Keratinocyte (primary cell): Measurements from ENCODE around the gene NELL1. TPM values are rescaled to one million over a fixed set of nuclear protein-coding genes. Genes with fewer than 3 reads are reported as not detected.

Experiments
- DNase-seq: peaks from one replicate; pipeline ENCODE4 v3.0.0-alpha.2; 2011; ENCODE audit warnings: low read depth, missing footprints, low spot score
- FAIRE-seq: peaks from 2 replicates; lab custom pipeline; 2011; peaks lifted over from hg19 to GRCh38; lab: Jason Lieb, UNC
- H2AFZ ChIP-seq: 2 replicates; pipeline ENCODE4 v1.6.0; 2012; ENCODE audit warnings: low read length, control low read depth, inconsistent platforms; ENCODE audit not compliant: control insufficient read depth
- H3K27ac ChIP-seq: 2 replicates; pipeline ENCODE4 v1.5.1; 2011; ENCODE audit warnings: low read length; ENCODE audit not compliant: control insufficient read depth, insufficient read depth
- H3K27me3 ChIP-seq: 3 replicates; pipeline ENCODE4 v1.6.0; 2011; ENCODE audit warnings: low read length; ENCODE audit not compliant: control insufficient read depth, insufficient read depth; ENCODE audit errors: extremely low read depth
- H3K36me3 ChIP-seq, 2 experiments: 2 replicates in 1 of 2; 3 replicates in 1 of 2; pipeline ENCODE4 v1.5.1; 2011; ENCODE audit warnings: low read length in 2 of 2, mild to moderate bottlenecking in 1 of 2; ENCODE audit not compliant: control insufficient read depth in 2 of 2, insufficient read depth in 2 of 2; ENCODE audit errors: extremely low read depth in 1 of 2
- H3K4me1 ChIP-seq: 3 replicates; pipeline ENCODE4 v1.5.1; 2011; ENCODE audit warnings: low read length; ENCODE audit not compliant: control insufficient read depth, insufficient read depth; ENCODE audit errors: extremely low read depth
- H3K4me2 ChIP-seq: 3 replicates; pipeline ENCODE4 v1.6.0; 2011; ENCODE audit warnings: low read depth, low read length; ENCODE audit not compliant: control insufficient read depth, insufficient read depth; ENCODE audit errors: extremely low read depth
- H3K4me3 ChIP-seq, 3 experiments: fragments of 200-600 bp in 1 of 3; sonication (generic) in 1 of 3; 2 replicates in 2 of 3; 3 replicates in 1 of 3; pipeline ENCODE4 v1.5.1; 2011 to 2016; ENCODE audit warnings: low read length in 3 of 3, mild to moderate bottlenecking in 3 of 3, control low read depth in 2 of 3, inconsistent platforms in 1 of 3, low read depth in 1 of 3, mixed read lengths in 1 of 3, mixed run types in 1 of 3, moderate library complexity in 1 of 3; ENCODE audit not compliant: control insufficient read depth in 2 of 3, insufficient read depth in 2 of 3; ENCODE audit errors: extremely low read depth in 1 of 3
- H3K79me2 ChIP-seq: 2 replicates; pipeline ENCODE4 v1.6.0; 2012; ENCODE audit warnings: low read length; ENCODE audit not compliant: control insufficient read depth, insufficient read depth
- H3K9ac ChIP-seq: 3 replicates; pipeline ENCODE4 v1.6.0; 2011; ENCODE audit warnings: low read length; ENCODE audit not compliant: control insufficient read depth, insufficient read depth; ENCODE audit errors: extremely low read depth
- H3K9me1 ChIP-seq: 3 replicates; pipeline ENCODE4 v1.6.0; 2011; ENCODE audit warnings: low read length; ENCODE audit not compliant: control insufficient read depth, insufficient read depth; ENCODE audit errors: extremely low read depth
- H3K9me3 ChIP-seq: 2 replicates; pipeline ENCODE4 v1.5.1; 2012; ENCODE audit warnings: low read depth, low read length; ENCODE audit not compliant: control insufficient read depth
- H4K20me1 ChIP-seq: 3 replicates; pipeline ENCODE4 v1.6.0; 2011; ENCODE audit warnings: low read length; ENCODE audit not compliant: control insufficient read depth, insufficient read depth; ENCODE audit errors: extremely low read depth
- CTCF ChIP-seq, 3 experiments: IDR thresholded peaks in 1 of 3; conservative IDR thresholded peaks in 1 of 3; optimal IDR thresholded peaks in 1 of 3; 2 replicates in 2 of 3; 3 replicates in 1 of 3; pipeline versions ENCODE3 to v1.5.1; 2011; ENCODE audit warnings: low read length in 3 of 3, mild to moderate bottlenecking in 3 of 3, moderate library complexity in 2 of 3, control low read depth in 1 of 3, inconsistent platforms in 1 of 3; ENCODE audit not compliant: insufficient read depth in 2 of 3; ENCODE audit errors: extremely low read depth in 1 of 3
- EZH2 ChIP-seq: IDR thresholded peaks from one replicate; pipeline ENCODE4 v1.6.1; 2012; ENCODE audit warnings: inconsistent platforms, mild to moderate bottlenecking, low read length, moderate library complexity
- dilution Hi-C: fragments of 300-500 bp; cut with MboI; formaldehyde crosslinking; loops from one replicate; pipeline ENCODE4 v1.7.0; 2020; ENCODE audit warnings: low sequenced_read_pairs; ENCODE audit not compliant: extremely low pct_ligation_motif_present
- polyA plus RNA-seq, 5 experiments: library from polyadenylated mRNA; depleted of rRNA in 3 of 5; stranded (reverse) in 3 of 5; stranded (forward) in 1 of 5; unstranded in 1 of 5; fragments of >200 nt; gene quantifications; 1 replicate in 1 of 5; 2 replicates in 3 of 5; 3 replicates in 1 of 5; pipeline versions ENCODE4 v1.2.1 to v1.2.3, GENCODE V29; 2011 to 2012; ENCODE audit warnings: missing spikeins in 2 of 5, low read depth in 1 of 5, low replicate concordance in 1 of 5

NELL1 gene
- polyA plus RNA-seq, 1 donor (not counting 4 experiments of a cell fraction or from before 2014, with no cell fraction given), result not detected

GRCh38 chr11:20771026-20771425 is 101.6 kb downstream of the NELL1 start:
- no peak for FAIRE-seq
- DNase-seq, result no peak
- TF ChIP-seq EZH2 (no peak), CTCF (optimal IDR thresholded peaks at IDR 0.05 in 1 of 3, IDR thresholded peaks at IDR 0.05 in 1 of 3, conservative IDR thresholded peaks at IDR 0.05 in 1 of 3; ENCODE audit: extremely low read depth in 1 of 3, insufficient read depth in 2 of 3, low read length in 3 of 3) (no peak)
- H3K9ac ChIP-seq, result no peak overlapping the region
- no peaks in the 10 kb centered on the region for H3K79me2 ChIP-seq
- no peaks in the 10 kb centered on the region for H4K20me1 ChIP-seq
- H3K27ac ChIP-seq, result no peak overlapping the region
- no peak overlapping the region for H3K4me3 ChIP-seq
- H2AFZ ChIP-seq, result no peak overlapping the region
- no peaks in the 10 kb centered on the region for H3K4me1 ChIP-seq
- dilution Hi-C loops, result no loop called here
- H3K9me1 ChIP-seq, result no peaks in the 10 kb centered on the region
- H3K9me3 ChIP-seq, result no peaks in the 10 kb centered on the region
- no peaks in the 10 kb centered on the region for H3K27me3 ChIP-seq
- no peaks in the 10 kb centered on the region for H3K36me3 ChIP-seq
- H3K4me2 ChIP-seq, result no peak overlapping the region

- FAIRE-seq, result no peak
- H3K9me3 ChIP-seq, result no peaks in the 10 kb centered on the region
- dilution Hi-C loops, result no loop called here
Observed at GRCh38 chr11:20771681-20772080, 102.3 kb downstream of the NELL1 start.

More at GRCh38 chr11:20771681-20772080, 102.3 kb downstream of the NELL1 start:
- no peak overlapping the region for H3K4me3 ChIP-seq
- no peaks in the 10 kb centered on the region for H3K27me3 ChIP-seq
- no peak for DNase-seq
- H4K20me1 ChIP-seq, result no peaks in the 10 kb centered on the region
- no peak overlapping the region for H2AFZ ChIP-seq
- no peaks in the 10 kb centered on the region for H3K36me3 ChIP-seq
- H3K9me1 ChIP-seq, result no peaks in the 10 kb centered on the region
- TF ChIP-seq CTCF (optimal IDR thresholded peaks at IDR 0.05 in 1 of 3, IDR thresholded peaks at IDR 0.05 in 1 of 3, conservative IDR thresholded peaks at IDR 0.05 in 1 of 3; ENCODE audit: extremely low read depth in 1 of 3, insufficient read depth in 2 of 3, low read length in 3 of 3) (no peak), EZH2 (no peak)
- no peak overlapping the region for H3K9ac ChIP-seq
- no peaks in the 10 kb centered on the region for H3K4me1 ChIP-seq
- H3K4me2 ChIP-seq, result no peak overlapping the region
- no peak overlapping the region for H3K27ac ChIP-seq
- no peaks in the 10 kb centered on the region for H3K79me2 ChIP-seq
